ENCODE data around the gene AHI1.

The AHI1 gene

DNA sequence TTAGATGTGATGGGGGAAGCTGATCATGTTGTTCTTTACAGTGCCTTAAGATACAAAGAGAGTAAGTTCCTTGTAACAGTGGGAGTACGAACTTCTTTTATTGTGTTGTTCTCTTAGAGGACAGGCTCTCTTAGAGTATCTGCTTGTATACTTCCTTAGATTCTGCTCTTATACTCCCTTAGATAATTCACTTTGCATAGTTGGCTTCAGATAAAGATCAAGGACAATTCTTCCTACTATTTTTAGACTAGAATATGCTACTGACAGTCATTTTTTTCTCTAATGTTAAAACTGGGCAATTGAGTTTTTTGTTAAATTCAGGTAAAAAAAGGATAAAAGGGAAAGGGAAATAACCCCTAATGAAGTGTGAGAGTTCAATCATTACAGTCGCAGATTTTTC, 177.7 kb downstream of the AHI1 start:
- H3K27me3 ChIP-seq (ENCODE audit: insufficient read depth, low read length): no peaks in the 10 kb centered on the region
- H2AFZ ChIP-seq (ENCODE audit: low read length, unreplicated experiment): no peak overlapping the region
- H3K4me1 ChIP-seq (ENCODE audit: control insufficient read depth, insufficient read depth, low read length, unreplicated experiment): no peaks in the 10 kb centered on the region
- H3K36me3 ChIP-seq (ENCODE audit: insufficient read depth, low read length): no peaks in the 10 kb centered on the region; the same call in 1 of the 2 replicates
- H3K27ac ChIP-seq (ENCODE audit: low read depth, low read length): no peak overlapping the region
- no peak overlapping the region for H3K4me3 ChIP-seq (ENCODE audit: low read depth, low read length)
- no peaks in the 10 kb centered on the region for H3K79me2 ChIP-seq (ENCODE audit: control insufficient read depth, insufficient read depth, low read length, unreplicated experiment)

DNA sequence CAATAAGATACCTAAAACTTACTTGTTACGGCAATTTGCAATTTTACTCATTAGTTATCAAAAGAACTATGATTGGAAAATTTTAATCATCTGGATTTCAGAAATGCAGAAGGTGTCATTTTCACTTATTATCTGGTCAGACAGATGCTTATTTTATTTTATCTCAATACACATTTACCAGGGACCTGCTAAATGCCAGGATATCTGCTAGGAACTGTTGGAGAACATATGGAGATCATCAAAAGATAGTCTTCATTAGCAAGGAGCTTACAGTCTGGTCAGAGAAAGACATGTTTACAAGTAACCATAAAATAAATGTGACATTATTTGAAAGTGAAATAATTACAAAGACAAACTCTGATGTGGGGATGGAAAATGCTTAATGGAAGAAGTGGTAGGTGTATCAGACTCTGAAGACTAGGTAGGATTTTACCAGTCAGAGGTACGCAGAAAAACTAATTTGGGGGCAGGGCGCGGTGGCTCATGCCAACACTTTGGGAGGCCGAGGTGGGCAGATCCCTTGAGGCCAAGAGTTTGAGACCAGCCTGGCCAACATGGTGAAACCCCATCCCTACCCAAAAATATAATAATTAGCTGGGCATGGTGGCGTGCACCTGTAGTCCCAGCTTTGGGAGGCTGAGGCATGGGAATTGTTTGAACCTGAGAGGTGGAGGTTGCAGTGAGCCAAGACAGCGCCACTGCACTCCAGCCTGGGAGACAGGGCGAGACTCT, 178.6 kb downstream of the AHI1 start:
- H3K4me3 ChIP-seq (ENCODE audit: low read depth, low read length): no peak overlapping the region
- no peak overlapping the region for H3K27ac ChIP-seq (ENCODE audit: low read depth, low read length)
- no peaks in the 10 kb centered on the region for H3K4me1 ChIP-seq (ENCODE audit: control insufficient read depth, insufficient read depth, low read length, unreplicated experiment)
- no peaks in the 10 kb centered on the region for H3K79me2 ChIP-seq (ENCODE audit: control insufficient read depth, insufficient read depth, low read length, unreplicated experiment)
- H3K36me3 ChIP-seq (ENCODE audit: insufficient read depth, low read length): no peaks in the 10 kb centered on the region; the same call in 1 of the 2 replicates
- H3K27me3 ChIP-seq (ENCODE audit: insufficient read depth, low read length): no peaks in the 10 kb centered on the region
- no peak overlapping the region for H2AFZ ChIP-seq (ENCODE audit: low read length, unreplicated experiment)

DNA sequence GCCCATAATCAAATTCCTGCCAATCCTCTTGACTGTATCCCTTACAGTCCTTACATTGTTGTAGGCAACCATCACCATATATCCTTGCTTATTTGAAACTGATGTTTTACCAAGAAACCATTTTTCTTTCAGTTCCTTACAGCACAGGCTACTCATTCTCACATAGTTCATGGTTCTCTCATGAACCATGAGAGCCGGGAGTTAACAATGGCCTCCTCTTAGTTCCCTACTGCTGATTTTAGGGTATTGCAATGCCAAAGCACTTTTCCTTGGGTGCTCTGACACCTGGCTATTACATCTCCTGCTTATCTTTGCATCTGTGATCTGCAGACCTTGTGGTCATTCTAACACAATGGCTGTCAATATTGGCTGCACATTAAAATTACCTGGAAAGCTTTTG, 183.0 kb downstream of the AHI1 start:
- H3K4me1 ChIP-seq (ENCODE audit: control insufficient read depth, insufficient read depth, low read length, unreplicated experiment): no peaks in the 10 kb centered on the region
- H3K27ac ChIP-seq (ENCODE audit: low read depth, low read length): no peak overlapping the region
- no peaks in the 10 kb centered on the region for H3K79me2 ChIP-seq (ENCODE audit: control insufficient read depth, insufficient read depth, low read length, unreplicated experiment)
- H3K27me3 ChIP-seq (ENCODE audit: insufficient read depth, low read length): no peaks in the 10 kb centered on the region
- no peaks in the 10 kb centered on the region for H3K36me3 ChIP-seq (ENCODE audit: insufficient read depth, low read length)
- H3K4me3 ChIP-seq (ENCODE audit: low read depth, low read length): no peak overlapping the region
- no peak overlapping the region for H2AFZ ChIP-seq (ENCODE audit: low read length, unreplicated experiment)

DNA sequence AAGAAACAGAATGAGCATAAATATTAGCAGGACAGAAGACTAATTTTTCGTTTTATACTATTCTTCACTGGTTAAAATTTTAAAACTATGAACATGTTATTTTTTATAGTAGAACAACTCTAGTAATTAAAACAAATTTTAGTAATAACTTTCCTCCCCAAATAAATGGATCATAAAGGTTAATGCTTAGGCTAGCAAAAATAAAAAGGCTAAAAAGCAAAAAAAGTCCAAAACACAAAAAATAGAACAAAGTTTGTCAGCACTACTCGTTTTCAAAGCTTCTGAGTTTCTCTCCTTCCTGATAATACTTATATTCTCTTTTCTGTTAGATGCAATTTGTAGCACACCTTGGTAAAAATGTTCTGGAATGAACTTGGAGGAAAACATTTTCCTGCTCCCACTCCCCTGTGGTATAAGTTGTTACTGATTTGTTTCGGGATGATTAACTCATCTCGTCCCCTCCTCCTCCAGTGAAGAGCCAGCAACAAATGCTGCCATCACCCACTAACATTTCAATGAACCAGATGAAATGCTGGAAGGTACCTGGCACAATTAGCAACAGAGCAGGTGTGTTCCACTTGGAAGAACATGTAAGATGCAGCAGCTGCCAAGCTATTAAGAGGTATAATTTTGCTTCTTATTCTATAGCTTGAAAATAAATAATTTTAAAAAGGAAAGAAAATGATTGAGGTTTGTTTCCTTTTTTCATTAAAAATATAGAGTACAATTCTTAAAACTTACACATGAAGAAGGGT, 185.9 kb downstream of the AHI1 start:
- Histone ChIP-seq H3K27ac (ENCODE audit: low read depth, low read length) (no peak overlapping the region), H3K79me2 (ENCODE audit: control insufficient read depth, insufficient read depth, low read length, unreplicated experiment) (no peaks in the 10 kb centered on the region), H2AFZ (ENCODE audit: low read length, unreplicated experiment) (no peak overlapping the region), H3K4me1 (ENCODE audit: control insufficient read depth, insufficient read depth, low read length, unreplicated experiment) (no peaks in the 10 kb centered on the region), H3K4me3 (ENCODE audit: low read depth, low read length) (no peak overlapping the region), H3K36me3 (ENCODE audit: insufficient read depth, low read length) (no peaks in the 10 kb centered on the region), H3K27me3 (ENCODE audit: insufficient read depth, low read length) (no peaks in the 10 kb centered on the region)

DNA sequence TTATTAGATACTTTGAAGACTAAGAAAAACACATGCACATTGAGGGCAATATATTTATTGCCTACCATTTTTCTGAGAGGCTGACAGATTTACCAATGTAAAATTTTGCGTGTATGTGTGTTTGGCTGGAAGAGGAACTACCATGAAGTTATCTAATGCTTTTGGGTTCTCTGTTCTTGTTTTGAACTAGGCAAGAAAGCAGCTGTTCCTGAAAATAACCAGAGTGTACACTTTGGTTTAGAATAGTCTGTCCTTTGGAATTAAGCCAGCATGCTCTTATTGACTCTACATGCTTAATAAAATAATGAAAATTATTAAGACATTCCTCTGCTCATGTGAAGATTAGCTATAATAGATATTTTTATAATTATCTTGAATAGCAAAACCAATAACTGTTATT, 187.2 kb downstream of the AHI1 start:
- no peak overlapping the region for H3K27ac ChIP-seq (ENCODE audit: low read depth, low read length)
- no peak overlapping the region for H2AFZ ChIP-seq (ENCODE audit: low read length, unreplicated experiment)
- no peaks in the 10 kb centered on the region for H3K79me2 ChIP-seq (ENCODE audit: control insufficient read depth, insufficient read depth, low read length, unreplicated experiment)
- H3K27me3 ChIP-seq (ENCODE audit: insufficient read depth, low read length): no peaks in the 10 kb centered on the region
- H3K36me3 ChIP-seq (ENCODE audit: insufficient read depth, low read length): 0 out of 2 replicates have a peak, but pooled peaks cover 1% of the 10 kb centered on the region
- no peak overlapping the region for H3K4me3 ChIP-seq (ENCODE audit: low read depth, low read length)
- no peaks in the 10 kb centered on the region for H3K4me1 ChIP-seq (ENCODE audit: control insufficient read depth, insufficient read depth, low read length, unreplicated experiment)

DNA sequence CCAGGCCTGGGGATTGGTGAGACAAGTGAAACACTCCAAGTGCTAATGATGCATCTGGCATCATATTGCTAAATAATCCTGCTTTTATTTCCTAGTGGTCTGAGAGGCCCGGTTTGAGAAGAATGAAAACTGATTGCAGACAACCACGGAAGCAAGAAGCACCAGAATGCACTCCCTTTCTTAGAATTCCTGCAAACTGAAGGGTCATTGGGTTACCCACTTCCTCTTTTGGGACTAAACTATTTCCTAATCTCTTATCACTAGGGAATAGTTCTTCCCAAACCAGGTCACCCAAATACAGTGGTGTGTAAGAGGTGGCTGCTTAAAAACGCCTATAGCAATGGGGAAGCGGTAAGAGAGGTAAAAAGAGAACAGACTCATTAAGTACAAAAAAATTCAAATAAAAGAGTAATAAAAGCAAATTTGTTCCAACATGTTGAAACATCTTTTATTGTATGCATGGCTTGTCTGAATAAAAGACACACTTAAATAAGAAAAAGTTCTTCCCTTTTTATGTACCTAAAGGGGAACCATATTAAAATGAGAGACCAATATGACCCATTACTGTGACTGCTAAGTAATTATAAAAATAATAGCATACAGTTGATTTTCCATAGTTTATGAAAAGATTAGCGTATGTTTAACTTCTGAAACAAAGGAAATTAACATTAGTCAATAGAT, 190.7 kb downstream of the AHI1 start:
- Histone ChIP-seq H3K27me3 (ENCODE audit: insufficient read depth, low read length) (no peaks in the 10 kb centered on the region), H3K79me2 (ENCODE audit: control insufficient read depth, insufficient read depth, low read length, unreplicated experiment) (no peaks in the 10 kb centered on the region), H3K36me3 (ENCODE audit: insufficient read depth, low read length) (0 out of 2 replicates have a peak, but pooled peaks cover 7% of the 10 kb centered on the region), H3K4me3 (ENCODE audit: low read depth, low read length) (no peak overlapping the region), H3K27ac (ENCODE audit: low read depth, low read length) (no peak overlapping the region), H3K4me1 (ENCODE audit: control insufficient read depth, insufficient read depth, low read length, unreplicated experiment) (no peaks in the 10 kb centered on the region), H2AFZ (ENCODE audit: low read length, unreplicated experiment) (no peak overlapping the region)

DNA sequence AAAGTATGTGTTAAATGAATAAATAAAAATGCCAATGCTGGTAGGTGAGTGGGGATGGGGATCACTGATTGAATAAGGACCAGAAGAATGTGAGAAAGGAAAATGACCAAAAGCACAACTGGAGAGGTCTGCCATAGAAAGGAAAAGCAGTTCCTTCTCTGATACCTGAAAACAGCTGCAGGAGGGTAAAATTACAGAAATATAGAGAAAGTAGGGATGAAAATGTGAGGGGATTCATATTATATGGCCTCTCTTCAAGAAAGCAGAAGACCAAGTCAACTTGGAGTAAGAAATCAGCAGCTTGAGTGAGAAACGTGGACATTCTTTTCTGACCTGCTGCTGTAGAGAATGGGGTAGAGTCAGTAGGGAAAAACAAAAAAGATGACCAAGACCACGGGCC, 191.4 kb downstream of the AHI1 start:
- H3K4me3 ChIP-seq (ENCODE audit: low read depth, low read length): no peak overlapping the region

DNA sequence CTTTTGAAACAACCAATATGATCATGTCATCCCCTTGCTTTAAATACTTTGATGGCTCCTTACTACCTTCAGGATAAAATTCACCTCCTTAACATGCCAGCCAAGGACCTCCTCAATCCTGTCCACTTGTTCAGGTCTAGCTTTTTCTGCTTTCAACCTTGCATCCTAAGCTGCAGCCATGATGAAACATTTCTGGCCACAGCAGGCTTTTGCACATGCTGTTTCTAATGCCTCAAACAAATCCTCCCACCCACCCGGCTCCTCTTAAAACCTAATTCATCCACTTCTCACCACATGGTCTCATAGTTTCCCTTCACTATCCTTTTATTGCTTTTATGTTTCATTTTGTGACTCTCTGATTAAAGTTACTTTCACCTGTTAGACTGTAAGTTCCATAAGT, 191.9 kb downstream of the AHI1 start:
- Histone ChIP-seq H3K4me1 (ENCODE audit: control insufficient read depth, insufficient read depth, low read length, unreplicated experiment) (peaks cover 3% of the 10 kb centered on the region), H3K4me3 (ENCODE audit: low read depth, low read length) (no peak overlapping the region), H3K27ac (ENCODE audit: low read depth, low read length) (no peak overlapping the region), H3K79me2 (ENCODE audit: control insufficient read depth, insufficient read depth, low read length, unreplicated experiment) (no peaks in the 10 kb centered on the region), H3K36me3 (ENCODE audit: insufficient read depth, low read length) (0 out of 2 replicates have a peak, but pooled peaks cover 7% of the 10 kb centered on the region), H3K27me3 (ENCODE audit: insufficient read depth, low read length) (no peaks in the 10 kb centered on the region), H2AFZ (ENCODE audit: low read length, unreplicated experiment) (no peak overlapping the region)

More for the DNA sequence above, 191.4 kb downstream of the AHI1 start:
- Histone ChIP-seq H3K36me3 (ENCODE audit: insufficient read depth, low read length) (0 out of 2 replicates have a peak, but pooled peaks cover 7% of the 10 kb centered on the region), H2AFZ (ENCODE audit: low read length, unreplicated experiment) (no peak overlapping the region), H3K27me3 (ENCODE audit: insufficient read depth, low read length) (no peaks in the 10 kb centered on the region), H3K4me1 (ENCODE audit: control insufficient read depth, insufficient read depth, low read length, unreplicated experiment) (no peaks in the 10 kb centered on the region), H3K27ac (ENCODE audit: low read depth, low read length) (no peak overlapping the region), H3K79me2 (ENCODE audit: control insufficient read depth, insufficient read depth, low read length, unreplicated experiment) (no peaks in the 10 kb centered on the region)

DNA sequence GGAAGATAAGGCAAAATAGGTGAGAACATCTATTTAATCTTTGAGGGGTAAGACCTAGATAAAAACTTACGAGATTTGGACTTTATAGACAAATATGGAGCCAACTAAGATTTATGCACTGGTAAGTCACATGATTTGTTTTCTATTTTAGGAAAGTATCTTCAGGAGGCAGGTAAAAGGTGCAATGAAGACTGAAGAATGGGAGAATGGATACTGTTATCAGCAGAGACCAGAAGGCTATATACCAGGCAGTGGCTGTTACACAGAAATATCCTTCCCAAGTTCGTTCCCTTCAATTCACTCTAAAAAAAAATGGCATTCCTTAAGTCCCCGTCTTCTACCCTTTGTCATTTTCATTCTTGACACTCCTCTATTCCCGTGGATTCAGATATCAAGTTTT, 192.7 kb downstream of the AHI1 start:
- Histone ChIP-seq H3K27me3 (ENCODE audit: insufficient read depth, low read length) (no peaks in the 10 kb centered on the region), H3K4me1 (ENCODE audit: control insufficient read depth, insufficient read depth, low read length, unreplicated experiment) (peaks cover 8% of the 10 kb centered on the region), H3K36me3 (ENCODE audit: insufficient read depth, low read length) (0 out of 2 replicates have a peak, but pooled peaks cover 7% of the 10 kb centered on the region), H3K79me2 (ENCODE audit: control insufficient read depth, insufficient read depth, low read length, unreplicated experiment) (no peaks in the 10 kb centered on the region), H3K27ac (ENCODE audit: low read depth, low read length) (no peak overlapping the region), H2AFZ (ENCODE audit: low read length, unreplicated experiment) (no peak overlapping the region), H3K4me3 (ENCODE audit: low read depth, low read length) (no peak overlapping the region)

DNA sequence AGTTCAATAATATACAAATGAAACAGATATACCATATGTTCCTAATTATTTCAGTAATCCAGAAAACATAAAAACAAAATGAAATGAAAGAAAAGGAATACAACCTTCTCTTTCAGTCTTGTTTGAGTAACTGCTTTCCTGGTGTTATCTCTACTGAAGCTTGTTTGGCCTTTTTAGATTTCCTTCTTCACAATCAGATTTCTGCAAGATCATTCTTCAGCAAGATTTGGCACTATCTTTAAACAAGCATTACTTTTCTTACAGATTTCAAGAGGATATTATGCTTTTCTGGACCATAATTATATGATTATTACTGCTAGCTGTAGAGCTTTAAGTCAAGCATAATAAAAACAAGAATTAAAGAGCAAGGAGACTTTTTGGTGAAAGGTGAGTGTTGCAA, 196.2 kb downstream of the AHI1 start:
- Histone ChIP-seq H3K79me2 (ENCODE audit: control insufficient read depth, insufficient read depth, low read length, unreplicated experiment) (no peaks in the 10 kb centered on the region), H3K27ac (ENCODE audit: low read depth, low read length) (no peak overlapping the region), H3K4me1 (ENCODE audit: control insufficient read depth, insufficient read depth, low read length, unreplicated experiment) (peaks cover 20% of the 10 kb centered on the region), H3K36me3 (ENCODE audit: insufficient read depth, low read length) (peaks cover 13% of the 10 kb centered on the region; the same call in 1 of the 2 replicates), H2AFZ (ENCODE audit: low read length, unreplicated experiment) (no peak overlapping the region), H3K4me3 (ENCODE audit: low read depth, low read length) (no peak overlapping the region), H3K27me3 (ENCODE audit: insufficient read depth, low read length) (no peaks in the 10 kb centered on the region)
